HepG2 (cell line): ENCODE data around the gene THOP1. TPM values are rescaled to one million over a fixed set of nuclear protein-coding genes. Genes with fewer than 3 reads are reported as not detected.

Source experiments
- BHLHE40 ChIP-seq: IDR thresholded peaks from 2 replicates; pipeline ENCODE4 v1.6.1; 2011; ENCODE audit warnings: low read length, improper control_type of control experiment
- BRD4 ChIP-seq: sonication (generic); formaldehyde crosslinking; IDR thresholded peaks from 2 replicates; pipeline ENCODE4 v1.4.0; 2020; ENCODE audit warnings: missing genetic modification reagents
- KLF16 ChIP-seq, 2 experiments: sonication (generic) in 1 of 2; formaldehyde crosslinking in 1 of 2; IDR thresholded peaks; 2 replicates each; pipeline versions ENCODE4 v1.6.1 to v1.8.0; 2016 to 2023; ENCODE audit warnings: missing genetic modification reagents in 2 of 2, missing compliant biosample characterization in 1 of 2
- MZF1 ChIP-seq: sonication (generic); formaldehyde crosslinking; IDR thresholded peaks from 2 replicates; pipeline ENCODE4 v1.8.1; 2023; ENCODE audit warnings: mild to moderate bottlenecking, missing genetic modification reagents, borderline replicate concordance
- NR2F2 ChIP-seq: IDR thresholded peaks from 2 replicates; pipeline ENCODE4 v1.6.1; 2012; ENCODE audit warnings: low read depth, inconsistent platforms, borderline replicate concordance
- U2AF1 ChIP-seq: fragments of 200-400 bp; formaldehyde crosslinking; optimal IDR thresholded peaks from 2 replicates; pipeline ENCODE3; 2017; ENCODE audit warnings: mild to moderate bottlenecking, low read depth, low read length
- ZNF274 ChIP-seq: sonication (generic); formaldehyde crosslinking; IDR thresholded peaks from 2 replicates; pipeline ENCODE4 v1.5.1; 2020; ENCODE audit warnings: mild to moderate bottlenecking, missing genetic modification reagents
- ZNF660 ChIP-seq: sonication (generic); formaldehyde crosslinking; IDR thresholded peaks from 2 replicates; pipeline ENCODE4 v1.5.1; 2020; ENCODE audit warnings: mild to moderate bottlenecking, low read depth, missing genetic modification reagents, borderline replicate concordance
- ZNF788 ChIP-seq: sonication (generic); formaldehyde crosslinking; IDR thresholded peaks from 2 replicates; pipeline ENCODE4 v1.5.0; 2020; ENCODE audit warnings: mild to moderate bottlenecking, missing genetic modification reagents, borderline replicate concordance
- ZNF790 ChIP-seq: sonication (generic); formaldehyde crosslinking; IDR thresholded peaks from 2 replicates; pipeline ENCODE4 v1.8.0; 2022; ENCODE audit warnings: missing genetic modification reagents, mild to moderate bottlenecking, borderline replicate concordance
- polyA plus RNA-seq, 8 experiments: library from polyadenylated mRNA; depleted of rRNA in 3 of 8; stranded (reverse) in 7 of 8; unstranded in 1 of 8; fragments of >200 nt; fragmentation: Illumina TruSeq in 4 of 8; extraction: Trizol in 4 of 8; gene quantifications; 2 replicates each; pipeline versions ENCODE4 v1.2.1 to v1.2.3, GENCODE V29; 2011 to 2016; ENCODE audit warnings: low read depth in 4 of 8, missing spikeins in 1 of 8, mixed read lengths in 1 of 8; ENCODE audit not compliant: insufficient read depth in 1 of 8
- total RNA-seq, 5 experiments: library from RNA; depleted of rRNA; stranded (reverse); fragments of >200 nt; fragmentation: Illumina TruSeq; extraction: Trizol; gene quantifications; 2 replicates each; pipeline ENCODE4 v1.2.3, GENCODE V29; 2016; ENCODE audit warnings: low read depth in 1 of 5
- TF ChIP-seq, protein P1 (sequence below): conservative IDR thresholded peaks from 2 replicates; pipeline ENCODE4 v1.6.1; 2018; ENCODE audit warnings: missing genetic modification reagents
- TF ChIP-seq, protein P2 (sequence below): sonication (generic); formaldehyde crosslinking; IDR thresholded peaks from 2 replicates; pipeline ENCODE4 v1.4.0; 2020; ENCODE audit warnings: missing genetic modification reagents
- TF ChIP-seq, protein P3 (sequence below): sonication (generic); formaldehyde crosslinking; conservative IDR thresholded peaks from 2 replicates; pipeline ENCODE4 v1.5.0; 2020; ENCODE audit warnings: missing genetic modification reagents
- TF ChIP-seq, protein P4 (sequence below): sonication (generic); formaldehyde crosslinking; IDR thresholded peaks from 2 replicates; pipeline ENCODE4 v1.8.1; 2023; ENCODE audit warnings: mild to moderate bottlenecking, moderate library complexity, missing genetic modification reagents
- TF ChIP-seq, protein P5 (sequence below): sonication (generic); formaldehyde crosslinking; IDR thresholded peaks from 2 replicates; pipeline ENCODE4 v1.4.0; 2020; ENCODE audit warnings: missing genetic modification reagents, borderline replicate concordance
- TF ChIP-seq, protein P6 (sequence below): sonication (generic); formaldehyde crosslinking; IDR thresholded peaks from 2 replicates; pipeline ENCODE4 v1.8.0; 2022; ENCODE audit warnings: missing genetic modification reagents, mild to moderate bottlenecking, borderline replicate concordance

The THOP1 gene
- total and polyA plus RNA-seq, 2 of the 13 experiments (the other 11 are each of a cell fraction or from before 2014, with no cell fraction given) = 74.4 to 116 TPM

DNA sequence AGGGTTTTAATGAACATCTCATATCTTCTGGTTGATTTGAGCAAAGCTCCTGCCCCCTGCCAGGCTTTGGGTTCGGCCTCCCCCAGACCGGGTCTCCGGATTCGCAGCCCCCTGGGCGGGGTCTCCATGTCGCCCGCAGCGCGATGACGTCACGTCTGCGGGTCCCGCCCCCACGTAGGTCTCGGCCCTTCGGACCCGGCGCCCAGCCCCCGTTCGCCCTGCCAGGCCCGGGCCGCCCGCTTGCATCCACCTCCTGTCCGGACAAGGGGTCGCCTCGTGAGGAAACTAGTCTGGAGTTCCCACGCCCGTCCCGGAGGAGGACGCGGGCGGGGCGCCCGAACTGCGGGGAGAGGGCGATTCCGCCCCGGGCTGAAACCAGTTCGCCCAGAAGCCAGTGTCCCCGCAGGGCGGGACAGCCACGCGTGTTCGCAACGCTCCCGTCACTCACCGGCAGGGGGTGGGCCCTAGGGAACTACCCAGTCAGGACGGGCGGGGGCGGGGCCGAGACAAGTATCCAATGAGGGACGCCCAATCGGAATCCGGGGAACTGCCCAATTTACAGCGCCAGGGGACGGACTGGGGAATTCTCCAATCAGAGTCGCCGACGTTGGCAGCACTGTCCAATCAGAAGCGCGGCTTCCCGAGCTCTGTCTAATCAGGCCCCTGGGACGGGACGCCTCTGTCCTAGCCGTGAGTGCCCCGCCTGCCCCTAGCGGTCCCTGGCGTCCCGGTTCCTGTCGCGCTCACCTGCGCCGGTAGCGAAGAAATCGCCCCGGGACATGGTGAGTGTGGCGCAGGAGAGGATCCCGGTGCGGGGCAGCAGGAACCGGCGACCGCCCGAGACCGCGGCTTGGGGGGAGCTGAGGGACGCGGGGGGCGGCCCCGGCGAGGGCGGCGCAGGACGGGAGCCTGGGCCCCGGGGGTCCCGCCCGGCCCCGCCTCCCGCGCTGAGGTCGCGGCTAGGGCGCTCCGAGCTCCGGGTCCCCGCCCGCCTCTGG is 55.8 kb downstream of the THOP1 start, which contains the start of gene ZNF555 (continued):
- TF ChIP-seq, protein P1, sequence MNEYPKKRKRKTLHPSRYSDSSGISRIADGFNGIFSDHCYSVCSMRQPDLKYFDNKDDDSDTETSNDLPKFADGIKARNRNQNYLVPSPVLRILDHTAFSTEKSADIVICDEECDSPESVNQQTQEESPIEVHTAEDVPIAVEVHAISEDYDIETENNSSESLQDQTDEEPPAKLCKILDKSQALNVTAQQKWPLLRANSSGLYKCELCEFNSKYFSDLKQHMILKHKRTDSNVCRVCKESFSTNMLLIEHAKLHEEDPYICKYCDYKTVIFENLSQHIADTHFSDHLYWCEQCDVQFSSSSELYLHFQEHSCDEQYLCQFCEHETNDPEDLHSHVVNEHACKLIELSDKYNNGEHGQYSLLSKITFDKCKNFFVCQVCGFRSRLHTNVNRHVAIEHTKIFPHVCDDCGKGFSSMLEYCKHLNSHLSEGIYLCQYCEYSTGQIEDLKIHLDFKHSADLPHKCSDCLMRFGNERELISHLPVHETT (CRISPR knock-in tag) = no peak; the same call in 1 of the 2 replicates
- TF ChIP-seq, protein P2, sequence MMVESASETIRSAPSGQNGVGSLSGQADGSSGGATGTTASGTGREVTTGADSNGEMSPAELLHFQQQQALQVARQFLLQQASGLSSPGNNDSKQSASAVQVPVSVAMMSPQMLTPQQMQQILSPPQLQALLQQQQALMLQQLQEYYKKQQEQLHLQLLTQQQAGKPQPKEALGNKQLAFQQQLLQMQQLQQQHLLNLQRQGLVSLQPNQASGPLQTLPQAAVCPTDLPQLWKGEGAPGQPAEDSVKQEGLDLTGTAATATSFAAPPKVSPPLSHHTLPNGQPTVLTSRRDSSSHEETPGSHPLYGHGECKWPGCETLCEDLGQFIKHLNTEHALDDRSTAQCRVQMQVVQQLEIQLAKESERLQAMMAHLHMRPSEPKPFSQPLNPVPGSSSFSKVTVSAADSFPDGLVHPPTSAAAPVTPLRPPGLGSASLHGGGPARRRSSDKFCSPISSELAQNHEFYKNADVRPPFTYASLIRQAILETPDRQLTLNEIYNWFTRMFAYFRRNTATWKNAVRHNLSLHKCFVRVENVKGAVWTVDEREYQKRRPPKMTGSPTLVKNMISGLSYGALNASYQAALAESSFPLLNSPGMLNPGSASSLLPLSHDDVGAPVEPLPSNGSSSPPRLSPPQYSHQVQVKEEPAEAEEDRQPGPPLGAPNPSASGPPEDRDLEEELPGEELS (CRISPR knock-in tag) = peak; percentile 53
- TF ChIP-seq BHLHE40 (no peak), ZNF660 (CRISPR knock-in tag) (no peak), NR2F2 (no peak), ZNF274 (CRISPR knock-in tag) (peak; percentile 88; the same call in 1 of the 2 replicates), KLF16 (CRISPR knock-in tag; IDR thresholded peaks at IDR 0.05) (peak in 1 of 2 experiments; percentile 64; a peak in 1 of 4 replicates), MZF1 (no peak), U2AF1 (no peak), ZNF788 (CRISPR knock-in tag) (peak; percentile 85; the same call in 1 of the 2 replicates), BRD4 (CRISPR knock-in tag) (peak; percentile 92), ZNF790 (CRISPR knock-in tag) (no peak)
- TF ChIP-seq, protein P3, sequence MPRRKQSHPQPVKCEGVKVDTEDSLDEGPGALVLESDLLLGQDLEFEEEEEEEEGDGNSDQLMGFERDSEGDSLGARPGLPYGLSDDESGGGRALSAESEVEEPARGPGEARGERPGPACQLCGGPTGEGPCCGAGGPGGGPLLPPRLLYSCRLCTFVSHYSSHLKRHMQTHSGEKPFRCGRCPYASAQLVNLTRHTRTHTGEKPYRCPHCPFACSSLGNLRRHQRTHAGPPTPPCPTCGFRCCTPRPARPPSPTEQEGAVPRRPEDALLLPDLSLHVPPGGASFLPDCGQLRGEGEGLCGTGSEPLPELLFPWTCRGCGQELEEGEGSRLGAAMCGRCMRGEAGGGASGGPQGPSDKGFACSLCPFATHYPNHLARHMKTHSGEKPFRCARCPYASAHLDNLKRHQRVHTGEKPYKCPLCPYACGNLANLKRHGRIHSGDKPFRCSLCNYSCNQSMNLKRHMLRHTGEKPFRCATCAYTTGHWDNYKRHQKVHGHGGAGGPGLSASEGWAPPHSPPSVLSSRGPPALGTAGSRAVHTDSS (CRISPR knock-in tag) = no peak
- TF ChIP-seq, protein P4, sequence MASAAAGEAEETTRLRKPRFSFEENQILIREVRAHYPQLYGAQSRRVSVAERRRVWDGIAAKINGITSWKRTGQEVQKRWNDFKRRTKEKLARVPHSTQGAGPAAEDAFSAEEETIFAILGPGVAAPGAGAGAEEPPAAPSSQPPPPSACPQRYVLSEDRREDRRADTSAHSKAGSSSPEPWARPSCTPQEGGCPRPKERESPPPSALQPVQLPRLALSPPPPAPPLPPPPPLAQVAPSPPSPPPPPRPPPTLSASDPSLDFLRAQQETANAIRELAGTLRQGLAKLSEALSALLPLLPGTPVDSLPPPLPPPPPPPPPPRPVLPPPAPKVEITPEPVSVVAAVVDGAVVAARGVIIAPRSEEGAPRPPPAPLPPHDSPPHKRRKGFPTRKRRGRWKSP (CRISPR knock-in tag) = peak; percentile 88
- TF ChIP-seq, protein P5, sequence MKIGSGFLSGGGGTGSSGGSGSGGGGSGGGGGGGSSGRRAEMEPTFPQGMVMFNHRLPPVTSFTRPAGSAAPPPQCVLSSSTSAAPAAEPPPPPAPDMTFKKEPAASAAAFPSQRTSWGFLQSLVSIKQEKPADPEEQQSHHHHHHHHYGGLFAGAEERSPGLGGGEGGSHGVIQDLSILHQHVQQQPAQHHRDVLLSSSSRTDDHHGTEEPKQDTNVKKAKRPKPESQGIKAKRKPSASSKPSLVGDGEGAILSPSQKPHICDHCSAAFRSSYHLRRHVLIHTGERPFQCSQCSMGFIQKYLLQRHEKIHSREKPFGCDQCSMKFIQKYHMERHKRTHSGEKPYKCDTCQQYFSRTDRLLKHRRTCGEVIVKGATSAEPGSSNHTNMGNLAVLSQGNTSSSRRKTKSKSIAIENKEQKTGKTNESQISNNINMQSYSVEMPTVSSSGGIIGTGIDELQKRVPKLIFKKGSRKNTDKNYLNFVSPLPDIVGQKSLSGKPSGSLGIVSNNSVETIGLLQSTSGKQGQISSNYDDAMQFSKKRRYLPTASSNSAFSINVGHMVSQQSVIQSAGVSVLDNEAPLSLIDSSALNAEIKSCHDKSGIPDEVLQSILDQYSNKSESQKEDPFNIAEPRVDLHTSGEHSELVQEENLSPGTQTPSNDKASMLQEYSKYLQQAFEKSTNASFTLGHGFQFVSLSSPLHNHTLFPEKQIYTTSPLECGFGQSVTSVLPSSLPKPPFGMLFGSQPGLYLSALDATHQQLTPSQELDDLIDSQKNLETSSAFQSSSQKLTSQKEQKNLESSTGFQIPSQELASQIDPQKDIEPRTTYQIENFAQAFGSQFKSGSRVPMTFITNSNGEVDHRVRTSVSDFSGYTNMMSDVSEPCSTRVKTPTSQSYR (CRISPR knock-in tag) = peak; percentile 23; the same call in 1 of the 2 replicates
- TF ChIP-seq, protein P6, sequence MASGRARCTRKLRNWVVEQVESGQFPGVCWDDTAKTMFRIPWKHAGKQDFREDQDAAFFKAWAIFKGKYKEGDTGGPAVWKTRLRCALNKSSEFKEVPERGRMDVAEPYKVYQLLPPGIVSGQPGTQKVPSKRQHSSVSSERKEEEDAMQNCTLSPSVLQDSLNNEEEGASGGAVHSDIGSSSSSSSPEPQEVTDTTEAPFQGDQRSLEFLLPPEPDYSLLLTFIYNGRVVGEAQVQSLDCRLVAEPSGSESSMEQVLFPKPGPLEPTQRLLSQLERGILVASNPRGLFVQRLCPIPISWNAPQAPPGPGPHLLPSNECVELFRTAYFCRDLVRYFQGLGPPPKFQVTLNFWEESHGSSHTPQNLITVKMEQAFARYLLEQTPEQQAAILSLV (CRISPR knock-in tag) = peak; percentile 93; the same call in 1 of the 2 replicates
